NCI-H1930 (cell line): ENCODE results near the gene FAM110C.
"Not testable (repeated sequence)": the region's sequence is repeated elsewhere in the genome, so short reads cannot be mapped to it uniquely, and the experiment has no call there.

ENCODE experiments used
- DNase-seq, 2 experiments: peaks; one replicate each; lab custom pipeline; 2025; lab: John Stamatoyannopoulos, UW

The FAM110C gene

GRCh38 chr2:44748-45341 lies 1.5 kb downstream of the FAM110C start:
- DNase-seq, result no peak

- DNase-seq, result no peak
Measured at GRCh38 chr2:42788-43187, 3.5 kb downstream of the FAM110C start.

- DNase-seq, result no peak
Measured at GRCh38 chr2:40465-40864, 5.8 kb downstream of the FAM110C start.

GRCh38 chr2:38155-38554 lies 8.2 kb downstream of the FAM110C start:
- no peak for DNase-seq

- no peak for DNase-seq
Measured at GRCh38 chr2:36318-36717, 10.0 kb downstream of the FAM110C start.

GRCh38 chr2:35852-36251 lies 10.5 kb downstream of the FAM110C start:
- no peak for DNase-seq

- DNase-seq, result no peak
Measured at GRCh38 chr2:33620-34019, 12.7 kb downstream of the FAM110C start.

GRCh38 chr2:32068-32467 lies 14.2 kb downstream of the FAM110C start:
- DNase-seq, result no peak

GRCh38 chr2:29253-29652 lies 17.1 kb downstream of the FAM110C start:
- no peak for DNase-seq

GRCh38 chr2:28406-28975 lies 17.8 kb downstream of the FAM110C start:
- no peak for DNase-seq

- DNase-seq, result no peak
Measured at GRCh38 chr2:26891-27290, 19.4 kb downstream of the FAM110C start.

GRCh38 chr2:25543-25942 lies 20.8 kb downstream of the FAM110C start:
- DNase-seq, result no peak

- not testable (repeated sequence) for DNase-seq
Measured at GRCh38 chr2:24591-24990, 21.7 kb downstream of the FAM110C start.

GRCh38 chr2:24107-24506 lies 22.2 kb downstream of the FAM110C start:
- no peak for DNase-seq

- no peak for DNase-seq
Measured at GRCh38 chr2:23283-23682, 23.0 kb downstream of the FAM110C start.

GRCh38 chr2:22244-22643 lies 24.1 kb downstream of the FAM110C start:
- DNase-seq, result not testable (repeated sequence)

GRCh38 chr2:20259-20658 lies 26.0 kb downstream of the FAM110C start:
- not testable (repeated sequence) for DNase-seq

- no peak for DNase-seq
Measured at GRCh38 chr2:19505-19904, 26.8 kb downstream of the FAM110C start.

- no peak for DNase-seq
Measured at GRCh38 chr2:18402-19271, 27.7 kb downstream of the FAM110C start.

GRCh38 chr2:15916-16315 lies 30.4 kb downstream of the FAM110C start:
- not testable (repeated sequence) for DNase-seq

- peak; percentile 84 to 87 for DNase-seq
Measured at GRCh38 chr2:11248-11941, 34.9 kb downstream of the FAM110C start.

- DNase-seq, result peak in 1 of 2 experiments; percentile 30
Measured at GRCh38 chr2:10222-10875, 36.0 kb downstream of the FAM110C start.
